Karpas-422 (cell line): Measurements from ENCODE around the gene IL17RD. TPM values are rescaled to one million over a fixed set of nuclear protein-coding genes. Genes with fewer than 3 reads are reported as not detected.

Experiments
- DNase-seq: peaks from one replicate; pipeline ENCODE4 v3.0.0-alpha.2; 2015
- H2AFZ ChIP-seq: fragments of 200-600 bp; sonication (generic); 2 replicates; pipeline ENCODE4 v1.6.1; 2014; ENCODE audit warnings: antibody characterized with exemption, low read length, mixed read lengths
- H3K27ac ChIP-seq: fragments of 200-600 bp; sonication (generic); 2 replicates; pipeline ENCODE4 v1.5.1; 2014; ENCODE audit warnings: mild to moderate bottlenecking, low read length, moderate library complexity
- H3K27me3 ChIP-seq: fragments of 200-600 bp; sonication (generic); 2 replicates; pipeline ENCODE4 v1.6.1; 2014; ENCODE audit warnings: low read length, mixed read lengths
- H3K36me3 ChIP-seq: fragments of 200-600 bp; sonication (generic); 2 replicates; pipeline ENCODE4 v1.6.1; 2014; ENCODE audit warnings: low read length, mixed read lengths; ENCODE audit not compliant: insufficient read depth
- H3K4me1 ChIP-seq: fragments of 200-600 bp; sonication (generic); 2 replicates; pipeline ENCODE4 v1.6.1; 2014; ENCODE audit warnings: mild to moderate bottlenecking, low read length, mixed read lengths
- H3K4me2 ChIP-seq: fragments of 200-600 bp; sonication (generic); 2 replicates; pipeline ENCODE4 v1.6.1; 2014; ENCODE audit warnings: low read length, low read depth, mild to moderate bottlenecking; ENCODE audit not compliant: poor library complexity, severe bottlenecking
- H3K4me3 ChIP-seq: fragments of 200-600 bp; sonication (generic); 2 replicates; pipeline ENCODE4 v1.5.1; 2014; ENCODE audit warnings: mild to moderate bottlenecking, antibody characterized with exemption, low read length, mixed read lengths
- H3K79me2 ChIP-seq: fragments of 200-600 bp; sonication (generic); 2 replicates; pipeline ENCODE4 v1.6.1; 2014; ENCODE audit warnings: mild to moderate bottlenecking, low read length, mixed read lengths
- H3K9ac ChIP-seq: fragments of 200-600 bp; sonication (generic); 2 replicates; pipeline ENCODE4 v1.6.0; 2014; ENCODE audit warnings: low read length
- H3K9me2 ChIP-seq: fragments of 200-600 bp; sonication (generic), shearing (Covaris generic); replicated peaks from 2 replicates; pipeline ENCODE4 v1.6.0; 2014; ENCODE audit warnings: mild to moderate bottlenecking, low read length, moderate library complexity; ENCODE audit not compliant: insufficient read depth
- H3K9me3 ChIP-seq: fragments of 300-700, 200-600 bp; sonication (generic); 2 replicates; pipeline ENCODE4 v1.6.1; 2014; ENCODE audit warnings: low read length, mixed read lengths
- H4K20me1 ChIP-seq: fragments of 200-600 bp; sonication (generic); 2 replicates; pipeline ENCODE4 v1.6.1; 2014; ENCODE audit warnings: mild to moderate bottlenecking, antibody characterized with exemption, low read length, low read depth; ENCODE audit not compliant: insufficient read depth
- total RNA-seq: library from RNA; depleted of rRNA; stranded (reverse); fragments of >200 nt; shearing (Covaris generic); gene quantifications from 2 replicates; pipeline ENCODE4 v1.2.3, GENCODE V29; 2014; ENCODE audit warnings: low replicate concordance

IL17RD gene
- total RNA-seq, 1 experiment from 2014 or later = 1.2 TPM

- Histone ChIP-seq H3K27me3 (no peaks in the 10 kb centered on the region), H3K9ac (no peak overlapping the region), H3K4me3 (no peak overlapping the region)
These were observed 1.4 kb downstream of the IL17RD start for GRCh38 chr3:57163751-57164150.

GRCh38 chr3:57161915-57162314 is 3.2 kb downstream of the IL17RD start:
- Histone ChIP-seq H3K4me2 (no peak overlapping the region), H3K36me3 (no peaks in the 10 kb centered on the region), H3K4me3 (no peak overlapping the region), H4K20me1 (no peaks in the 10 kb centered on the region), H3K27me3 (no peaks in the 10 kb centered on the region), H2AFZ (no peak overlapping the region), H3K27ac (no peak overlapping the region), H3K9me3 (no peaks in the 10 kb centered on the region), H3K9ac (no peak overlapping the region), H3K9me2 (no peaks in the 10 kb centered on the region), H3K4me1 (peaks cover 14% of the 10 kb centered on the region), H3K79me2 (no peaks in the 10 kb centered on the region)
- no peak for DNase-seq

More at GRCh38 chr3:57163751-57164150, 1.4 kb downstream of the IL17RD start:
- DNase-seq = no peak
- no peaks in the 10 kb centered on the region for H4K20me1 ChIP-seq
- peaks cover 12% of the 10 kb centered on the region for H3K4me1 ChIP-seq
- H3K27ac ChIP-seq = no peak overlapping the region
- H3K36me3 ChIP-seq = no peaks in the 10 kb centered on the region
- no peaks in the 10 kb centered on the region for H3K9me3 ChIP-seq
- no peaks in the 10 kb centered on the region for H3K79me2 ChIP-seq
- H3K9me2 ChIP-seq = no peaks in the 10 kb centered on the region
- no peak overlapping the region for H3K4me2 ChIP-seq
- H2AFZ ChIP-seq = no peak overlapping the region

DNA sequence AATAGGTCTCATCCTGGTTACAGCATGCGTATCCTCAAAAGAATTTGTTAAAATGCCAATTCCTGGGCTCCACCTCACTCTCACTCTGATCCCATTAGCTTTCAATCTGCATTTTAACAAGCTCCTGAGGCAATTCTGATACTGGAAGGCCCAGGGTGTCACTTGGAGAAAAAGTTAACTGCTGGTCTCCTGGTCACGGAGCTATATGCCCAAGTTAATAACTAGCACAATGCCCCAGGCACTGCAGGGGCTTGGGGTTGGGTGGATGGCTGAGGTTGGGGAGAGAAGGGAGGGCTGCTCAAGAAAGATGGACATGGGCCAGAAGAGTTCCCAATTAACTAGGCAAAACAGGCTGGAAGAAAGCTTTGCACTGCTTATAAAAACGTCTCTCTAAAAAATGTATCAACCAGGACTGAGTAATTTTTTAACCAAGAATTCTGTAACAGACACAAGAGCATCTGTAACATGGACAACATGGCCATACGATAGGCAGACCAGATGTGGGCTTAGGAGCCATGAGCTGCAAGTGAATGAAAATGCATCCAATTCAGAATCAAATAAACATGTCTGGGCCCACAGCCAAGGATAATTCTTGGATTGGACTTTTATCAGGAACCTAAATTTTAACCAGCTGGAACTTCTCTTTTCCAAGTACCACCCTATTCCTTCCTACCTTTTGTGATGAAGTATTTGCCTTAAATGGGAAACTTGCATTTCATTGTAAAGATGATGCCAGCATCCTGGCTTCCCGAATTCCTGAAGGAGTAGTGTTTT is 4.2 kb downstream of the IL17RD start:
- H3K9me3 ChIP-seq = no peaks in the 10 kb centered on the region
- no peak overlapping the region for H3K27ac ChIP-seq
- no peaks in the 10 kb centered on the region for H3K36me3 ChIP-seq
- no peak overlapping the region for H3K9ac ChIP-seq
- H3K9me2 ChIP-seq = no peaks in the 10 kb centered on the region
- H3K4me1 ChIP-seq = peaks cover 14% of the 10 kb centered on the region
- H2AFZ ChIP-seq = no peak overlapping the region
- no peak for DNase-seq
- H3K79me2 ChIP-seq = no peaks in the 10 kb centered on the region
- no peaks in the 10 kb centered on the region for H3K27me3 ChIP-seq
- H3K4me2 ChIP-seq = no peak overlapping the region
- no peaks in the 10 kb centered on the region for H4K20me1 ChIP-seq
- no peak overlapping the region for H3K4me3 ChIP-seq

DNA sequence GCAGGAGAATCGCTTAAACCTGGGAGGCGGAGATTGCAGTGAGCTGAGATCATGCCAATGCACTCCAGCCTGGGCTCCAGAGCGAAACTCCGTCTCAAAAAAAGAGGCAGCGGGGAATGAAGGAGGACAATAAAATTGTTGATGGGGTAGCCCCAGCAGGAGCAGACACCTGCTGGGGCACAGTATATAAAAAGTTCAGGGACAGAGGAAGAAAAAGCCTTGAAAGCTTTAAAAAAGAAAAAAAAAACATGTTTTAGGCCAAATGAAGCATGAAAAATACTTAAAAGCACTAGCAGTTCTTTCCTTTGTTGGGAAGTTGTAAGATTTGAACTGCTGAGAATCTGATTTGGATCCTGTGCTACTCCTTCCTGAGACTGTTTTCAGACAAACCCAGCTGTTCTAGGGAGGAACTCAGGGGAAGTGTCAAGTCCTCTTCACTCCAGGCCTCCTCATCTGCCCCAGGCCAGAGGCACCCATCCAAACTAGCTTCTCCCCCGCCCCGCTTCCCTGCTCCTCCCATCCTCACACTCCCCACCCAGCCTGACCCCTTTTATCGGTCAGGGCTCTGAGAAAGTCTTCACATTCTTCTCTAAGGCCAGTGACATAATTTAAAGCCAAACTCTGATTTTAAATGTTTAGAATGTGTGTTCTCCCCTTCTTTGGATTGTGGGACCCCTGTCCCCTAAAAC is 4.9 kb downstream of the IL17RD start:
- Histone ChIP-seq H3K9ac (no peak overlapping the region), H3K4me1 (peaks cover 14% of the 10 kb centered on the region), H4K20me1 (no peaks in the 10 kb centered on the region), H2AFZ (no peak overlapping the region), H3K4me2 (no peak overlapping the region), H3K4me3 (no peak overlapping the region), H3K79me2 (no peaks in the 10 kb centered on the region), H3K9me2 (no peaks in the 10 kb centered on the region), H3K36me3 (no peaks in the 10 kb centered on the region), H3K27me3 (no peaks in the 10 kb centered on the region), H3K9me3 (no peaks in the 10 kb centered on the region), H3K27ac (no peak overlapping the region)
- no peak for DNase-seq

GRCh38 chr3:57158813-57159738 is 6.1 kb downstream of the IL17RD start:
- Histone ChIP-seq H3K27ac (no peak overlapping the region), H3K9me2 (no peaks in the 10 kb centered on the region), H2AFZ (no peak overlapping the region), H3K79me2 (no peaks in the 10 kb centered on the region), H4K20me1 (no peaks in the 10 kb centered on the region), H3K4me3 (no peak overlapping the region), H3K36me3 (no peaks in the 10 kb centered on the region), H3K4me1 (peaks cover 14% of the 10 kb centered on the region), H3K9ac (no peak overlapping the region), H3K27me3 (no peaks in the 10 kb centered on the region), H3K4me2 (no peak overlapping the region), H3K9me3 (no peaks in the 10 kb centered on the region)
- DNase-seq = no peak

GRCh38 chr3:57158325-57158724 is 6.8 kb downstream of the IL17RD start:
- no peak for DNase-seq
- Histone ChIP-seq H3K36me3 (no peaks in the 10 kb centered on the region), H3K9me2 (no peaks in the 10 kb centered on the region), H3K4me3 (no peak overlapping the region), H3K9ac (no peak overlapping the region), H2AFZ (no peak overlapping the region; the same call in 1 of the 2 replicates), H3K27me3 (no peaks in the 10 kb centered on the region), H3K4me1 (peaks cover 14% of the 10 kb centered on the region), H4K20me1 (no peaks in the 10 kb centered on the region), H3K4me2 (no peak overlapping the region), H3K9me3 (no peaks in the 10 kb centered on the region), H3K79me2 (no peaks in the 10 kb centered on the region), H3K27ac (no peak overlapping the region)

DNA sequence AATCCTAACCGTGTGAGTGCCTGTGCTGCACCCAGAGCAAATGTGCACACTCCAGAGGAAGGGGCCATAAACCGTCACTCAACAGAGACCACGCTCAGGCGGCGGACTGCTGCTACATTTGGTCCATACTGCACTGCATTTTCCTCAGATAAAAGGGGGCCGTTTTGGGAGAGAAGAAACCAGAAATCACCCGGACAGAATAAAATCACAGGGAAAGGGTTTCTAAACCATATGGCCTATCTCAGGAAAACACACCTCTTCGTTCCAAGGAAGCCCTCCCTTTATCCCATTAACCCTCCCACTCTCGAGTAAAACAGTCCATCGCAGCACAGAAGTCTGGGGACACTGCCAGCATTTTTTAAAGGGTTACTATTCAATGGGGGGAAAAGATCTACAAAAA is 7.6 kb downstream of the IL17RD start:
- H3K9me3 ChIP-seq = no peaks in the 10 kb centered on the region

DNA sequence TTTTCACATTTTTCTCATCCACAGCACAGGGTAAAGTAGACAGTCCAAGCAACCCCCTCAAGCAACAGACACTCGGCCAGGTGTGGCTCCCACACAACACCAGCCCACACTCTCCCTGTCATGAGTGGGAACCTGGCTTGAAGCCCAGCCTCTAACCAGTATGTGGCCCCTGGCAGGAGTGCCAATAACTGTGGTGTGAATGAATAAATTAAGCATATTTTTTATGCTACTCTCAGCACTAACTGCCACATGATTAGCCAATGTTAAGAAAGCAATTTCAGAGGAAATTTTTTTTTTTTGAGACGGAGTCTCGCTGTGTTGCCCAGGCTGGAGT is 9.9 kb downstream of the IL17RD start:
- no peak for DNase-seq
- Histone ChIP-seq H3K9me2 (no peaks in the 10 kb centered on the region), H2AFZ (no peak overlapping the region), H3K27me3 (no peaks in the 10 kb centered on the region), H3K36me3 (no peaks in the 10 kb centered on the region), H3K9ac (no peak overlapping the region), H3K4me2 (no peak overlapping the region), H4K20me1 (no peaks in the 10 kb centered on the region), H3K4me1 (0 out of 2 replicates have a peak, but pooled peaks cover 3% of the 10 kb centered on the region), H3K9me3 (no peaks in the 10 kb centered on the region), H3K4me3 (no peak overlapping the region), H3K79me2 (no peaks in the 10 kb centered on the region), H3K27ac (no peak overlapping the region)

More for the DNA sequence above, 7.6 kb downstream of the IL17RD start:
- Histone ChIP-seq H3K9ac (no peak overlapping the region), H3K4me2 (no peak overlapping the region), H2AFZ (no peak overlapping the region), H3K27ac (no peak overlapping the region), H3K4me1 (peaks cover 12% of the 10 kb centered on the region), H3K36me3 (no peaks in the 10 kb centered on the region), H4K20me1 (no peaks in the 10 kb centered on the region), H3K79me2 (no peaks in the 10 kb centered on the region), H3K9me2 (no peaks in the 10 kb centered on the region), H3K4me3 (no peak overlapping the region), H3K27me3 (no peaks in the 10 kb centered on the region)
- no peak for DNase-seq
